HG02763 (cell line): Measurements from ENCODE around the gene CAPN14.

Source experiments
- ATAC-seq: cut with Tn5 transposase; IDR thresholded peaks from one replicate; pipeline ENCODE4 v1.9.1; 2021; ENCODE audit warnings: mild to moderate bottlenecking, moderate library complexity; ENCODE audit not compliant: unreplicated experiment

The CAPN14 gene

DNA sequence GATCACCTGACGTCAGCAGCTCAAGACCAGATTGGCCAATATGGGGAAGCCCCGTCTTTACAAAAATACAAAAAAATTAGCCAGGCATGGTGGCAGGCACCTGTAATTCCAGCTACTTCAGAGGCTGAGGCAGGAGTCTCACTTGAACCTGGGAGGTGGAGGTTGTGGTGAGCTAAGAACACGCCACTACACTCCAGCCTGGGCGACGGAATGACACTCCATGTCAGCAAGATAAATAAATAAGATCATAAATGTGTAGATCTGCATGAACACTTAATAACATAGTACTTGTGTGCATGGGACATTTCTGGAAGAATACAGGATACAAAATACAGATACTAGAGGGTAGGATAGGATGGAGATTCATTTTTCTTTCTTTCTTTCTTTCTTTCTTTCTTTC is 25.7 kb upstream of the CAPN14 start:
- ATAC-seq, result no peak

DNA sequence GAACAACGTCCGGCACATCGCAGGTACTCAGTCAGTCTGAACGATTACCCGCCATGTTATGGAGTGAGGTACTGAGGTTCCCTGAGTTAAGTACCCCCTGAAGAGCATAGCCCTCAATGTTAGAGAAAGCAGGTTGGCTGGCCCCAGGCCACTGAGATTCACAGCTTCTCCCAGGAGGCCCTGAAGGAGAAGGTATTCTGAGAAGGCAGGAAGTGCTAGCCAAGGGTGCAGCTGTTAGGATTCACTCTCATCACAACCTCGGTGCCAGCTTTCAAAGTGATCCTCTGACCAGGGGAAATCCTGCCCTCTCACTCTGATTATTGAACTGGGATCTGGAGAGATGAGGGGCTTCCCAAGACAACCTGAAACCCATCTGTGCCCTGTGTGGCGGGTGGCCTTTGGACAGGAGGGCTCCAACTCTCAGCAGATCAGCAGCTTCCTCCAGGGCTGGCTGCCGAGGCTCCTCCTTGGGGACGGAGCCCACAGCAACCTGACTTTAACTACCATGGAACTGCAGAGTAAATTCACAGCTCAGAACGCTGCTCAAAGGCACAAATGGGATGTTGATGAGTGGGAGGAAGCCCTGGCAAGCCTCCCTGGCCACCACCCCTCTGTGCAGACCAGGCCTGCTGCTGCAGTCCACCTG is 24.4 kb upstream of the CAPN14 start:
- no peak for ATAC-seq

DNA sequence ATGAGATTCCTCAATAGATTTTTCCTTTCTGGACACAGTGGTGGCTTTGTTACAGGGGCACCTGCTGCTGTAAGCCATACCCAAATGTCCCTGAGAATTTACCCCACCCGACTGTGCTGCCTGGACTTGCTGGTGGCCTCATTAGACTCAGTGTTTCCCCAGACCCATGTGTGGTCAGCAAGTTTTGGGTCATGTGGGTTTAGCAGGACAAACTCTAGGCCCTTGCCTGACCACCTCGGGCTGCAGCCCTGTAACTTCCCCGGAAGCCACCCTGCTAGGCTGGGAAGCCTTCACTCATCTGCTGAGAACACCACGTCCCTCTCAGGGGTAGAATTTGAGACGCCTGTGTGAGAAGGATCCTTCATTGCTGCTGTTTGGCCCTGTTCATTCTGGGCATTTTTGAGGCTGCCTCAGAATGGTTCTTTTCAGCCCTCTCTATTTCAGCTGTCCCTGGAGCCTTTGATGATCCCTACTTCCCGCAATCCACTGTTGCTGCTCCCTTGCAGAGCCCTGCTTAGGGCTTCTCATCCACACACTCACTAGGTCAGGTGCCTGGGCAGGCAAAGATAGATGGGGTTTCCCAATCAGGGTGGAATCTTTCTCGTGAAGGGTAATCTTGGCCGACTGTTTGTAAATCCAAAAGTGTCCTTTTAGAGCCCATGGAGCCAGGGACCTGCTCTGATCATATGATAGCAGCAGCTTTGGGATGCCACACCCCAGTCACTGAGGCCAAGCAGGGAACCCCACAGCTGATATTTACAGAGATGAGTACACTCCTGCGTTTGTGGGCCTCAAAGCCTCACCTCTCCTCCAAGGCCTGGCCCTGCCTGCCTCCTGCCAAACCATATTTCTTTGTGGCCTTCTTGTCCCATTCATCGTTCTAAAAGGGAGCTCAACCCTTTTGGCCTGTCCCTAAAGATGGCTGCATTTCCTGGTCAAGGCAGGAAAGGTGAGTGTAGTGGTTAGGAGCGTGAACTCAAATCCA is 23.4 kb upstream of the CAPN14 start:
- ATAC-seq, result no peak

DNA sequence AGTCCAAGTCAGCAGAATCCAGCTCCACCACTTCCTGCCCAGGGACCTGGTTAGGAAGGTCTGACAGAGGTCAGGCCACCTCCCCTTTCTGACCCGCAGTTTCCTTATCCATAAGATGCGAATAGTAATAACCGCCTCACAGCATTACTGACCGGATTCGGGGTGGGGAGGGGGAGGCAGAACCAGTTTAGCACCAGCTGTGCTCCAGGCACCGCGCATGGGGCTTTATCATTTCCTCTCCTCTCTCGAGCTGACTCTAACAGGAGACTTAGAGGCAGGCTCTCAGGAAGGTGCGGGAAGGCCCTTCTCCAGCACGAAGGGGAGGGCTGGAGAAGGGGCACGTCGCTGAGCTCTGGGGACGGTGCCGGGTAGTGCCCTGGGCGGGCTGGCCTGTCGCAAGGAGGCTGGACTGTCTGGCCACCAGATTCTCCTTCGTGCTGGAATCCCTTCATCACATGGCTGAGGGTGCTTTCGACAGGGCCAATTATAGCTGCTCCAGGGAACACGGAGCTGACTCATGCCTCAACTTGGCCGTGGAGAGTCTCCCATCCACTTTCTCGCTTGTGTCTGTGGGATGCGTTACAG is 22.4 kb upstream of the CAPN14 start:
- no peak for ATAC-seq

GRCh38 chr2:31238906-31239592 is 21.7 kb upstream of the CAPN14 start:
- no peak for ATAC-seq

GRCh38 chr2:31238126-31238905 is 21.0 kb upstream of the CAPN14 start:
- no peak for ATAC-seq

GRCh38 chr2:31237348-31238017 is 20.2 kb upstream of the CAPN14 start:
- ATAC-seq, result no peak

- no peak for ATAC-seq
Observed at GRCh38 chr2:31236433-31237205, 19.3 kb upstream of the CAPN14 start.

DNA sequence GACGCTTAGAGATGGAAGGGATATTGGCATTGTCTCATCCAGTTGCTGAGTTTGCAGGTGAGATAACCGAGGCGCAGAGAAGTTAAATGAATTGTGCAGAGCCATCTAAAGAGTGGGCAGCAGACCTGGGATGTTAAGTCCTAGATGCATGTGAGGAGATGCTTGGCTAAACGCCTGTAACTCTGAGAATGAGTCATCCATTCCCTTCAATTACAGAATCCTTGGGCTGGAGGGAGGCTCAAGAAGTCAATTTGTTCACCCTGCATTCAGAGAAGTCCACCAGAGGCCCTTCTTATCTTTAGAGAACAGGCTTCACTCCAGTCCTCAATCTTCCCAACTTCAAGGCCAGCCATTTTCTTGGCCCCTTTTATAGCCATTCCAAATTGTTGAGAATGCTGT is 18.2 kb upstream of the CAPN14 start:
- no peak for ATAC-seq

DNA sequence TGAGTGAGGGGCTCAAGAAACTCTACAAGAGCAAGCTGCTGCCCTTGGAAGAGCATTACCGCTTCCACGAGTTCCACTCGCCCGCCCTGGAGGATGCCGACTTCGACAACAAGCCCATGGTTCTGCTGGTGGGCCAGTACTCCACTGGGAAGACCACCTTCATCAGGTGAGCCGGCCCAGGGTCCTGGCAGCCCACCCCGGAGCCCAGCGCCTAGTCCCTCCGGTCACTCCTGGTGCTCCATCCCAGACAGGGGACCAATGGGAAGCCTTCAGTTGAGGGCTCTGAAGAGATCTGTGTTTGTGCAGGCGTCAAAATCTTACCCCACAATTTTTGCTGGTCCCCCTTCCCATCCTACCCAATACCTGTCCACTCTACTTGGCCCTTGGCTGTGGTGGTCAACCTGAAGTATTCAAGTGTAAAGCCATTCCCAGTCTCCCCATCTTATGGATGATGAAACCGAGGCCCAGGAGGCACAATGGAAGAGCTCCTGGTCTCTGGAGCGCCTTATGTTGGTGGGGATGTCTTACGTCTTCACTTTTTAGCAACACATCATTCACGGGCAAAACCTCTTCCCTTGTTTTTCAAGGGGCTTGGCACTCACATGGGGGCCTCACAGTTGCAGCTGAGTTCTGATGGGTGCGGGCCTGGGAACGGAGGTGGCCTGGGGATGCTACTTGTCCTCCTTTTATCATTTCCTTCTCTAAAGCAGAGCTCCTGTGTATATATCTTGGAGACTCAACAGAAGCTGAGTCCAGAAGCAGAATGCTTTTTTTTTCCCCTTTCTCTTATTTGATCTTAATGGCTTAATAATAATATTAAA is 17.6 kb upstream of the CAPN14 start:
- no peak for ATAC-seq

DNA sequence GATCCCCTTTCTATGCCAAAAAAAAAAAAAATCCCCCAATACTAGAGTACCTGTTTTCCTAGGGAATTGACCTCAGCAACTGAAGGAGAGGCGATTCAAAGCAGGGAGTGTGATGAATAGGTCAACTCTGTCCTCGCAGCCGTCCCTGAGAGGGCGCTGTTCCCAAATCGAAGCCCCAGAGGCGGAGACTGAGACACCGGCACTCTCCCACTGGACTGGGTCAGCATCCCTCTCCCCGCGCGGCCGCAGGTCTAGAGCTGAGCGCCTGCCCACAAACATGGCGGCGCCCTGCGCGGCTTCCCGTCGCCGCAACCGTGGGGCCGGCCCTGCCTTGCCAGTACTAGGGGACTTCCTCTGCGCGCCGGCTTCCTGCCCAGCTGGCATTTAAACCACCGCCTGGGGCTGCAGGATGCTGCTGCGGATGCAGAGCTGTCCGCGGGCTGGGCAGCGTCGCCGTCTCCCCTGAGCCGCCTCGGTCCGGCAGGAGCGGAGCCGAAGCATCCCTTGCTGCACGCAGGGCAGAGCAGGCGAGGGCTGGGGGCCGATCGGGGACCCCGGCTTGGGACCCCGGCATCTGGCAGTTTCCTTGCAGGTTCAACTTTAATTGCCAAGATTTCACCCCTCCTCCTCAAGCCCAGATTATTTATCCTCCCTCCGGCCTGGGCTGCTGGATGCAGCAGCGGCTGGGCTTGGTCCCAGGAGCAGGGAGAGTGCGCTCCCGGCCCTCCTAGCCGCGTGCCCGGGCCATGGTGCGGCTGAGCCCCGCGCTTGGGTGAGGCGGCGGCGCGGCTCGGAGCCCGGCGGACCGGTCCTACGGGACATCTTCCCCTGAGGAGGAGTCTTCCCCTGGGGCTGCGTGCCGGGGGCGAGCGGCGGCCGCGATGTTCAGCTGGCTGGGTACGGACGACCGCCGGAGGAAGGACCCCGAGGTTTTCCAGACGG is 16.7 kb upstream of the CAPN14 start, which contains the start of gene EHD3:
TSS of gene EHD3 (plus strand) at position 412 of the 942 bp plus-strand sequence. CDS start at position 882, 470 bp downstream.
- ATAC-seq, result peak; percentile 93

DNA sequence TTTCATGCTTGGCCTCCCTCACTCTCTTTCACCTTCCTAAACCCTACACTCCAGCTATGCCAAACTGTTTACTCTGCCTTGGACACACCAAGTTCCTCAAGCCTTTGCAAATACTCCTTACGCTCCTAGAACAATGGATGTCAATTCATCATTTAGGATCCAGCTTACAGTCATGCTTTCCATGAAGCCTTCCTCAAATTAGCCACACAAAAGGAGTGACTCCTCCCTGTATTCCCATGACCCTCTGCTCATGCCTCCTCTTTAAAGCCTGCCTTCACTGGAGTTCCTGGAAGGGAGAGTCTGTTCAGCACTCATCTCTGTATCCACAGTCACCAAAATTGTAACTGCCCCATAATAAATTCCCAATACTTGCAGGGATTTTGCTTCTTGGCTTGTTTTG is 15.9 kb upstream of the CAPN14 start:
- no peak for ATAC-seq

- ATAC-seq, result no peak
Observed at GRCh38 chr2:31232586-31232985, 15.3 kb upstream of the CAPN14 start.

DNA sequence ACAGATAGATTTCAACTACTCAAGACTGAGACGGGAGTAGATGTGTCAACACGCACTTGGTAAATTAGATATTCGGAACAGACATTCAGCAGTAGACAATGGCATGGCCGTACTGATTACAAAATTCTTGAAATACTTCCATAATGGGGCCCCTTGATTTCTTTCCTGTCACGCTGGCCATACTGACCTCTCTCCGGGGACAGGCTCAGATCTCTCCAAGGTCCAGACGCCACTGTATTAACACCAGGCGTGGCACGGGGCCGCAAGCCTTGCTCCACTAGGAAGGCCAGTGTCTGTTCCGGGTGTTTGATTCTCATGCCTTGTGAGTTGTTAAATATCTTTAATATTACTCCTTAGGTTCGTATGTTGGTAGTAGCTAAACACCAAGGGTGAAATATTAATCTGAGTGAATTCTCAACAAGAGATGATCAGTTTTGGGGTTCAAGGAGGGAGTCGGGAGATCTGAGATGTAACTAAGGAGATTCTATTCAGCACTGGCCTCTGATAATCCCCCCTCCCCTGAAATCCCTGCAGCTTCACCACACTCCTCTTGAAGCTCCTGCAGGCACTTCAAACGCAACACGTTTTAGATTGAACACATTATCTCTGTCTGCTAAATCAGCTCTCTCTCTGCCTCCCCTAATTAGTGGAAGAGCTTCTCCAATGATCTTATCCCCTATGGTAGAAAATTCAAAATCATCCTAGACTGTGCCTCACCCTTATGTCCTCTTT is 14.4 kb upstream of the CAPN14 start:
- no peak for ATAC-seq

- ATAC-seq, result no peak
Observed at GRCh38 chr2:31230751-31231150, 13.4 kb upstream of the CAPN14 start.

GRCh38 chr2:31228717-31229116 is 11.4 kb upstream of the CAPN14 start:
- ATAC-seq, result no peak
